Liver (tissue), 3 donors: Measurements from ENCODE around the gene ZNFX1.

Source experiments
- ATF3 ChIP-seq: IDR thresholded peaks from 2 replicates; pipeline ENCODE4 v1.6.1; 2016; ENCODE audit warnings: antibody characterized with exemption
- CTCF ChIP-seq: fragments of 150-350 bp; IDR thresholded peaks from 2 replicates; pipeline ENCODE4 v1.5.1; 2017; ENCODE audit warnings: improper control_type of control experiment, low read depth, low read length; ENCODE audit not compliant: missing input control
- EGR1 ChIP-seq, 2 donors: IDR thresholded peaks; 2 replicates each; pipeline ENCODE4 v1.6.1; 2016 to 2018; ENCODE audit warnings: antibody characterized with exemption in 2 of 2, low read depth in 2 of 2
- GABPA ChIP-seq, 2 donors: IDR thresholded peaks in 1 of 2; conservative IDR thresholded peaks in 1 of 2; 2 replicates each; pipeline ENCODE4 v1.6.1; 2016; ENCODE audit warnings: antibody characterized with exemption in 2 of 2, mild to moderate bottlenecking in 1 of 2, moderate library complexity in 1 of 2
- JUND ChIP-seq, 2 donors: IDR thresholded peaks; 2 replicates each; pipeline ENCODE4 v1.6.1; 2016; ENCODE audit warnings: antibody characterized with exemption in 2 of 2
- MAX ChIP-seq: IDR thresholded peaks from 2 replicates; pipeline ENCODE4 v1.6.1; 2016; ENCODE audit warnings: antibody characterized with exemption
- RAD21 ChIP-seq, 2 donors: IDR thresholded peaks; 2 replicates each; pipeline ENCODE4 v1.6.1; 2016; ENCODE audit warnings: antibody characterized with exemption in 2 of 2, mild to moderate bottlenecking in 2 of 2
- TAF1 ChIP-seq: conservative IDR thresholded peaks from 2 replicates; pipeline ENCODE4 v1.6.1; 2016; ENCODE audit warnings: antibody characterized with exemption, mild to moderate bottlenecking
- YY1 ChIP-seq: IDR thresholded peaks from 2 replicates; pipeline ENCODE4 v1.6.1; 2016; ENCODE audit warnings: antibody characterized with exemption, mild to moderate bottlenecking
- donor health status: healthy.
- donor health status: healthy.

- no peak for TF ChIP-seq CTCF
- no peak for TF ChIP-seq ATF3
- TF ChIP-seq RAD21 (IDR thresholded peaks at IDR 0.05), result no peak
- TF ChIP-seq YY1, result no peak
- TF ChIP-seq TAF1, result no peak
- TF ChIP-seq GABPA (IDR thresholded peaks at IDR 0.05 in 1 of 2, conservative IDR thresholded peaks at IDR 0.05 in 1 of 2), result no peak
- no peak for TF ChIP-seq EGR1 (IDR thresholded peaks at IDR 0.05; ENCODE audit: low read depth in 2 of 2)
- no peak for TF ChIP-seq MAX
- TF ChIP-seq JUND (IDR thresholded peaks at IDR 0.05), result no peak
Observed at GRCh38 chr20:49285813-49286494, 8.1 kb upstream of the ZNFX1 start.
